ENCODE data around the gene PRRG3.

Gene PRRG3

DNA sequence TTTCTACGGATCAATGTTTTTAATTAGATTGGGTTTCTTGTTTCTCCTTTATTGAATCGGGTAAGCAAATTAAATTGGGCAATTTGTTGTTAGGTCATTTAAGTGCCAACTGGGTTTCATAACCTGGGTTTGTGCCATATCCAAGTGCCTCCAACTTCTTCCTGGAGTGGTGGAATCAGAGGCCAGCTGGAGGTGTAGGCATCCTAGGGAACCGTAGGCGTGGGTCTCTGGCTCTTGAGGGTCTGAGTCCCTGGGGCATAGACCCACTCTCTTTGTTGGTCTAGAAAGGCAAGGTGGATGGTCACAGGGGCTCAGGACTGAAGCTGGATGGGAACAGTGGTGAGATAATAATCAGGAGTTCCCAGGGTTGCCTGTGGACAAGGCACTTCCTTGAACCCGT lies 57.6 kb downstream of the PRRG3 start:
- TF ChIP-seq, protein P1, sequence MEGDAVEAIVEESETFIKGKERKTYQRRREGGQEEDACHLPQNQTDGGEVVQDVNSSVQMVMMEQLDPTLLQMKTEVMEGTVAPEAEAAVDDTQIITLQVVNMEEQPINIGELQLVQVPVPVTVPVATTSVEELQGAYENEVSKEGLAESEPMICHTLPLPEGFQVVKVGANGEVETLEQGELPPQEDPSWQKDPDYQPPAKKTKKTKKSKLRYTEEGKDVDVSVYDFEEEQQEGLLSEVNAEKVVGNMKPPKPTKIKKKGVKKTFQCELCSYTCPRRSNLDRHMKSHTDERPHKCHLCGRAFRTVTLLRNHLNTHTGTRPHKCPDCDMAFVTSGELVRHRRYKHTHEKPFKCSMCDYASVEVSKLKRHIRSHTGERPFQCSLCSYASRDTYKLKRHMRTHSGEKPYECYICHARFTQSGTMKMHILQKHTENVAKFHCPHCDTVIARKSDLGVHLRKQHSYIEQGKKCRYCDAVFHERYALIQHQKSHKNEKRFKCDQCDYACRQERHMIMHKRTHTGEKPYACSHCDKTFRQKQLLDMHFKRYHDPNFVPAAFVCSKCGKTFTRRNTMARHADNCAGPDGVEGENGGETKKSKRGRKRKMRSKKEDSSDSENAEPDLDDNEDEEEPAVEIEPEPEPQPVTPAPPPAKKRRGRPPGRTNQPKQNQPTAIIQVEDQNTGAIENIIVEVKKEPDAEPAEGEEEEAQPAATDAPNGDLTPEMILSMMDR (IDR thresholded peaks at IDR 0.05; ENCODE audit: control insufficient read depth, extremely low read depth, insufficient read depth), result no peak
- H3K4me3 ChIP-seq (ENCODE audit: low read depth, low read length), result no peak overlapping the region
- no peak for DNase-seq (ENCODE audit: low read depth)

DNA sequence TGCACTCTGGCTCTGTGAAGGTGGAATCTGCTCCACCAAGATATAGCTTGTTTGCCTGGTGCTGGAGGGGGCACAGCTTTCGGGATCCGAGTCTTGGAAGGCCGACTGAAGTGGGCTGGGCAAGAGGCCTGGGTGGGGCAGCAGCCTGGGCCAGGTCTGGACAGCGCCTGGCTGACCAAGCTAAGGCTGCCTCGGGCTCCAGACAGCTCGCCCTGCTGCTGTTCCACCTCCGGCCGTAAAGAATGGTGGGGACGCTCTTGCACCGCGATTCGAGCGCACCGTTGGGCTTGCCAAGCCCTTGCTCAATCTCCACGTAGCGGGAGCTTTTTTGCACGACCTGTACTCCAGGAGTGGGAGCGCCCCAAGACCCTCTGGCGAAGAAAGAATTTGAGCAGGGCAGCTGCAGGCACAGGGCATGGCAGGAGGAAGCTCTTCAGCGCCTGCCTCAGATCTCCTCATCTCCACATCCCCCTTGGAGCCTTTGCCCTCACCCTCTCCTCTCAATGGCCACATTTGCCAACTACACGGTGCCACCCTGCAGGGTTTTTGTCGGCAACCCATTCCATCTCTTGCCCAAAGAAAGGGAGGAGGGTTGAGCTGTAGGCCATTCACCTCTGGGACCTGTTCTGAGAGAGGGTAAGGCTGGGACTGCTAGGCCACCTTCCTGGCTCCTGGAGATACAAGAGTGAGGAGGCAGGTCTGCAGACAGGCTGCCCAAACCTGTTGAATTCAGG lies 58.2 kb downstream of the PRRG3 start:
- no peak overlapping the region for H3K4me3 ChIP-seq (ENCODE audit: low read depth, low read length)
- TF ChIP-seq, protein P1 (IDR thresholded peaks at IDR 0.05; ENCODE audit: control insufficient read depth, extremely low read depth, insufficient read depth), result peak; percentile 83
- DNase-seq (ENCODE audit: low read depth), result peak; percentile 10

DNA sequence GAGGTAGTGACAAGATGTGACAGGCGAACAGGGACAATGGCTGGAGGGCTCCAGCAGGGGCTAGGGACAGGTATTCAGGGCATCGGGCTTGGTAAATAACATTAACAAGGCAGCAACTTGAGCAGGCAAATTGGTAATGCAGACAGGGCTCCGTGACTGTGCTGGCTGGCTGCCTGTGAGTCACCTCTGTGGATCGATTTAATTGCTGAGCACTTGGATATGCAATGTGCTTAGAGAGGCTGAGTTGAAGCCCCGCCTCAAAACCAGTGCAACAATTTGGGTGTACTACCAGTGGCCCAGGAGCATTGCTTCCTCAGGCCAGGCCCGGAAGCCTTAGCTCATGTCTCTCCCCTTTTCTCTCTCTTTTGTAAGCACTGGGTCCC lies 58.8 kb downstream of the PRRG3 start:
- DNase-seq (ENCODE audit: low read depth), result no peak
- H3K4me3 ChIP-seq (ENCODE audit: low read depth, low read length), result no peak overlapping the region
- TF ChIP-seq, protein P1 (IDR thresholded peaks at IDR 0.05; ENCODE audit: control insufficient read depth, extremely low read depth, insufficient read depth), result no peak

DNA sequence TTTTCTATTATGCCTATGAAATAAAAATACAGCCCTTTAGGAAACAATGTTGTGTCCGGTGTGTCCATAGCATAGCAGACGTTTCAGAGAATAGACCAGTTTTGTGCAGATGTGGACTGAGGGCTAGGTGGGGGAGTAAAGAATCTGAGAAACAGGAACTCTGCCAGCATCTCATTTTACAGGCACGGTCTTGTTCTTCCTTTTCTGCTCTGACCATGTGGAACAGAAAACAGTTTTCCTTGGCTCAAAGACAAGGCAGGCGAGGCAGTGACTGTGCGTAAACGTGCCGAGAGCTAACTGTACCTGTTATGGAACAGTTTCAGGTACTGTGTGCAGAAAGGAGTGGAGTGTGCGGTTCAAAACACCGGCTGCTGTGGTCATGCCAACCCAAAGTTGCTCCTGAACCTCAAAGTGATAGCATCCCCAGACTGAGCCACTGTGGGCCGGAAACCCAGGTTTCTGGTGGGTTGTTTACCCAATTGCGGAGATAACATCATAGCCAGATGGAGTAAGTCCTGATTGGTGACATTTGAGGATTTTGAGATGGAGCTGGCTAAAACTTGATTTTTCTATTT lies 59.5 kb downstream of the PRRG3 start:
- TF ChIP-seq, protein P1 (IDR thresholded peaks at IDR 0.05; ENCODE audit: control insufficient read depth, extremely low read depth, insufficient read depth), result no peak
- DNase-seq (ENCODE audit: low read depth), result peak; percentile 14
- H3K4me3 ChIP-seq (ENCODE audit: low read depth, low read length), result no peak overlapping the region

Data from LNCaP clone FGC (cell line).